Measurements from ENCODE around the gene DCN.

The DCN gene

DNA sequence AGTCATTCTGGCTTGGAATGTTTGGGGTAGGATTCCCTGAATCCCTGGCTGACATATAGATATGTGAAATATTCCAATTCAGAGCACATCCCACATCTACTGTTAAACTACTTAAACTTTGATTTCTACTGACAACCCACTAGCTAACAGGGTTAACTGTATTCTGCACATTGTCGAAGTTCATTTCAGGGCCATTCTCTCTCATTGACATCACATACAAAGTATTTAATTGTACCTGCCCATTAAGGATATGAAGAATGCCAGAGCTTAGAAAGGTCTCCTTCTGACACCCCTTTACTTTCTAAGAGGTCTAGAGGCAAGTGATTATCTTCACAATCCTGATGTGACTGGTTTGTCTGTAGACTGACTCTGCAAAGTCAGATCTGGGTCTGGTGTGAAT, 2.8 kb upstream of the DCN start:
- no peaks in the 10 kb centered on the region for H3K36me3 ChIP-seq (ENCODE audit: insufficient read depth, low read length)
- H3K27me3 ChIP-seq (ENCODE audit: control insufficient read depth in 1 of 2, insufficient read depth in 2 of 2, low read length in 2 of 2) = no peaks in the 10 kb centered on the region
- H3K27ac ChIP-seq (ENCODE audit: low read depth, low read length) = no peak overlapping the region

DNA sequence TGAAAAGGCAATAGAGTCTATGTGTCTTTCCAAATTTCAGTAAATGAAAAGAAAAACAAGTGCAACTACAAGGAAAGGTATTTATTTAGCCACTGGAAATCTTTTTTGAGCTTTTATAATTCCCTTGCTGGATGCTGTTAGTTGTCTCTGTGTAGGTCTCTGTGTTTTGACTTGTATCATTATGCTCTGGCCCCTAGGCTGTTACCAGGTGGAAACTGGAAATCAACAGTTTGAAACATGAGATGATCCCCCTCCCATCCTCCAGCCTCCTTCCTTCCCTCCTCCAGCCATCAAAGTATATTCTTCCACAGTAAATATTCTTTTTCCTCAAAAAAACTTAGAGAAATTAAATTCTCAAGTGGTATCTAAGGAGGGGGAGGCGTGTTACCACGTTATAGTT, 934 bp upstream of the DCN start:
- H3K4me3 ChIP-seq (ENCODE audit: low read depth in 1 of 2, low read length in 2 of 2) = no peak overlapping the region
- no peaks in the 10 kb centered on the region for H3K9me3 ChIP-seq (ENCODE audit: low read length)
- no peak overlapping the region for H3K27ac ChIP-seq (ENCODE audit: low read depth, low read length)
- H3K27me3 ChIP-seq (ENCODE audit: control insufficient read depth in 1 of 2, insufficient read depth in 2 of 2, low read length in 2 of 2) = no peaks in the 10 kb centered on the region
- H3K9ac ChIP-seq (ENCODE audit: low read length) = no peak overlapping the region
- peaks cover 22% of the 10 kb centered on the region for H3K4me1 ChIP-seq (ENCODE audit: insufficient read depth, low read length)
- no peaks in the 10 kb centered on the region for H3K36me3 ChIP-seq (ENCODE audit: insufficient read depth, low read length)

More for the DNA sequence above, 2.8 kb upstream of the DCN start:
- H3K4me1 ChIP-seq (ENCODE audit: insufficient read depth, low read length) = peaks cover 22% of the 10 kb centered on the region
- H3K9ac ChIP-seq (ENCODE audit: low read length) = no peak overlapping the region
- H3K4me3 ChIP-seq (ENCODE audit: low read depth in 1 of 2, low read length in 2 of 2) = no peak overlapping the region
- no peaks in the 10 kb centered on the region for H3K9me3 ChIP-seq (ENCODE audit: low read length)

DNA sequence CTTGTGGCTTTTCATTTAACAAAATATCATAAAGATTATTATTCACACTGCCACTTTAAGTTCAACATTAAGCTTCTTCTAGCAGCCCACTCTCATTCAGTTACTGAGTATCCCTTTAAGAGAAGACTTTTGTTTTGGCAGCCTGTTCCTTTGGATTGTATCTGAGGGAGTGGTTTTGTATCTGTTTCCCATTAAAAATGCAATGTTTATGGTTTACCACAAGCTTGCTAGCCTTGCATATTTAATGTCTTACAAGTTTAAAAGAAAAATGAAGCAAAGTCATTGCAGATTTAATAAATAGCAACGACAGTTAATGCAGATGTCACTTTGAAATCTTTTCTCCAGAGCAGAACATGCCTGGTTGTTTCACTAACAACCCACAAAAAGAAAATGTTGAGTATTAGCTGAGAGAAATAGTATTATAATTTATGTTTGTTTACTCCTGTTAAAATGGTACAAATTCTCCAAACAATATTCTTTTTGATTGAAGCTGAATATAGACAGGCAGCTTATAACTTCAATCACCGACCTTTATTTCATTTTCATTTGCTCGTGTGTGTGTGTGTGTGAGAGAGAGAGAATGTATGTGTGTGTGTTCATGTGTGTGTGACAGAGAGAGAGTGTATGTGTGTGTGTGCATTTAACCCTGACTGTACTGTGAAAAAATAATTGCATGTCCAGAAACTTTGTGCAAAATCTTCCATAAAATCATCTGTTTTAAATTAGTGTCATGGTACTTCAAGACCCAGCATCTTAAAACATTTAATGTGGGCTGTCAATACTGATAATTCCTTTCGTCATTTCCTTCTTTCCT, 1.8 kb downstream of the DCN start:
- peaks cover 10% of the 10 kb centered on the region for H3K4me1 ChIP-seq (ENCODE audit: insufficient read depth, low read length)
- peak overlapping the region; percentile 40 for H3K27ac ChIP-seq (ENCODE audit: low read depth, low read length)
- H3K27me3 ChIP-seq (ENCODE audit: control insufficient read depth in 1 of 2, insufficient read depth in 2 of 2, low read length in 2 of 2) = no peaks in the 10 kb centered on the region
- H3K36me3 ChIP-seq (ENCODE audit: insufficient read depth, low read length) = no peaks in the 10 kb centered on the region
- H3K9me3 ChIP-seq (ENCODE audit: low read length) = no peaks in the 10 kb centered on the region
- H3K9ac ChIP-seq (ENCODE audit: low read length) = peak overlapping the region; percentile 35
- H3K4me3 ChIP-seq (ENCODE audit: low read depth in 1 of 2, low read length in 2 of 2) = peak overlapping the region in 1 of 2 donors; percentile 52

DNA sequence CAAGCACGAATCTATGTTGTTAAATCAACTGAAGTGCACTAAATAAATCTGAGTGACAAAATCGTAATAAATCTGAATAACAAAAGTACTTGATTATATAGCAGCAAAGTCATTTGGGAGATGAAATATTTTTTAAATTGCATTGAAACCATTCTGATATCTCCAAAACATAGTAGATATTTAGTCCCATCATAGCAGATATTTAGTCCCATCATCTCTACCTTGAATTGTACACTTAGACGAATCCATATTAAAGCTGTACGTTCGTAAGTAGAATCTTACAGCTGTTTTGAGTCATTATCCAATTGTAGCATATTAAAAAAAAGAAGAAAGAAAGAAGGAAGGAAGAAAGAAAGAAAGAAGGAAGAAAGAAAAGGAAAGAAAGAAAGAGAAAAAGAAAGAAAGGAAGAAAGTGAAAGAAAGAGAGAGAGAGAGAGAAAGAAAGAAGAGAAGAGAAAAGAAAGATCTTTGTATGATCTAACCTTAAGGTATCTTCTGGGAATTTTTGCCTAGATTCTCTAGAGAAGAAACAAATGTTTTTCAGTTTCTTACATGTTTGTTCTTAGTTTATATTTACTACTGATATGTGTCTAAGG, 2.6 kb downstream of the DCN start:
- Histone ChIP-seq H3K4me1 (ENCODE audit: insufficient read depth, low read length) (peaks cover 3% of the 10 kb centered on the region), H3K4me3 (ENCODE audit: low read depth in 1 of 2, low read length in 2 of 2) (peak overlapping the region in 1 of 2 donors; percentile 52), H3K27ac (ENCODE audit: low read depth, low read length) (peak overlapping the region; percentile 40), H3K9ac (ENCODE audit: low read length) (peak overlapping the region; percentile 35), H3K36me3 (ENCODE audit: insufficient read depth, low read length) (no peaks in the 10 kb centered on the region), H3K9me3 (ENCODE audit: low read length) (no peaks in the 10 kb centered on the region), H3K27me3 (ENCODE audit: control insufficient read depth in 1 of 2, insufficient read depth in 2 of 2, low read length in 2 of 2) (no peaks in the 10 kb centered on the region)

DNA sequence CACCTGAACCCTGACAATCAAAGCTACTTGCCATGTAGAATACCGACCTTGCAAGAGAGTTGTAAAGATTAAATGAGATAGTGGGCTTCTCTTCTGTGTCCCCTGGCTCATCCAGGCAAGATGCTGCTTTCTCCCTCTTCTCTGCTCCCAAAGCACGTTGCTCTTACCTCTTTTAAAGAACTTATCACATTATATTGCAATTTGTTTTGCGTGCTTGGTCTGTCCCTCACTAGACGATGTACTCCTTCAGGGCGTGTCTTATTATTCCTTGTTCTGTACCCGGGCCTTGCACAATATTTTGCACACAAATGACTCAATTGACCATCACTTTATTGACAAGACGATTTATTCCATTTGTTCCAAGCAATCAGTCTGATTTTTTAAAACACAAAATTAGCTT, 3.3 kb downstream of the DCN start:
- Histone ChIP-seq H3K36me3 (ENCODE audit: insufficient read depth, low read length) (no peaks in the 10 kb centered on the region), H3K4me3 (ENCODE audit: low read depth in 1 of 2, low read length in 2 of 2) (peak overlapping the region in 1 of 2 donors; percentile 52), H3K27ac (ENCODE audit: low read depth, low read length) (no peak overlapping the region), H3K9me3 (ENCODE audit: low read length) (no peaks in the 10 kb centered on the region), H3K9ac (ENCODE audit: low read length) (no peak overlapping the region), H3K27me3 (ENCODE audit: control insufficient read depth in 1 of 2, insufficient read depth in 2 of 2, low read length in 2 of 2) (no peaks in the 10 kb centered on the region), H3K4me1 (ENCODE audit: insufficient read depth, low read length) (peaks cover 3% of the 10 kb centered on the region)

DNA sequence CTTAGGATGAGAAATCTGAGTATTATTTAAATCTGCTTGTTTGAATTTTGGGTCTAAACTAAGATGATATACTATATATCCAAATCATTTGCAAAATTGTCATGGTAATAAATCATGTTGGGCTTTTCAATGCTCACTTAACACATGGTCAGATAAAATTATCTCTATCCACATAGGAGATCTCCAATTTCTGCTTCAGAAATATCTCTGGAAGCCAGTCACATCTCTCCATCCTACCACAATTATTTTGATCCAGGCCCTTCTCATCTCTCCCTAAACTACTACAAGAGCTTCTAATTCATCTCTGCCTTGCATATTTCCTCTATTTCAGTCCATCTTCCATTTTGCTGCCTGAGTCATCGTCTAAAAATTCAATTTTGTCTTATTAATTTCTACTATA, 3.8 kb downstream of the DCN start:
- Histone ChIP-seq H3K9me3 (ENCODE audit: low read length) (no peaks in the 10 kb centered on the region), H3K27ac (ENCODE audit: low read depth, low read length) (peak overlapping the region; percentile 55), H3K36me3 (ENCODE audit: insufficient read depth, low read length) (no peaks in the 10 kb centered on the region), H3K9ac (ENCODE audit: low read length) (no peak overlapping the region), H3K27me3 (ENCODE audit: control insufficient read depth in 1 of 2, insufficient read depth in 2 of 2, low read length in 2 of 2) (no peaks in the 10 kb centered on the region), H3K4me3 (ENCODE audit: low read depth in 1 of 2, low read length in 2 of 2) (peak overlapping the region in 1 of 2 donors; percentile 52), H3K4me1 (ENCODE audit: insufficient read depth, low read length) (peaks cover 3% of the 10 kb centered on the region)

DNA sequence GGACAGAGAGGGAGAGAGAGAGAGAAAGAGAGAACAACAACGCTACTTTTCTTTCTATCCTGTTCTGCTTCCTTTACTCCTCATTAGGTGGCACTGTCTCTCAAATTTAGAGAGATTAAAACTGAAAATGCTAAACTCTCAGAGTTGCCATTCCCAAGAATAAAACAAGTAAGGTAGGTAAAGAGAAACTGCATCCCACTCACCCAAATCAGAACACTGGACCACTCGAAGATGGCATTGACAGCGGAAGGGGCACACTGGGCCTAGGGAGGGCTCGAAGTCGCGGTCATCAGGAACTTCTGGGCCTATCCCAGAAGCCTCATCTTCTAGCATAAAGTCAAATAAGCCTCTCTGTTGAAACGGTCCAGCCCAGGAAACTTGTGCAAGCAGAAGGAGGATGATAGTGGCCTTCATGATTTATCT, 4.5 kb downstream of the DCN start:
- H3K27ac ChIP-seq (ENCODE audit: low read depth, low read length) = peak overlapping the region; percentile 55
- H3K9me3 ChIP-seq (ENCODE audit: low read length) = no peaks in the 10 kb centered on the region
- peak overlapping the region; percentile 59 for H3K9ac ChIP-seq (ENCODE audit: low read length)
- H3K4me1 ChIP-seq (ENCODE audit: insufficient read depth, low read length) = no peaks in the 10 kb centered on the region
- H3K27me3 ChIP-seq (ENCODE audit: control insufficient read depth in 1 of 2, insufficient read depth in 2 of 2, low read length in 2 of 2) = no peaks in the 10 kb centered on the region
- peak overlapping the region in 1 of 2 donors; percentile 52 for H3K4me3 ChIP-seq (ENCODE audit: low read depth in 1 of 2, low read length in 2 of 2)
- H3K36me3 ChIP-seq (ENCODE audit: insufficient read depth, low read length) = no peaks in the 10 kb centered on the region

DNA sequence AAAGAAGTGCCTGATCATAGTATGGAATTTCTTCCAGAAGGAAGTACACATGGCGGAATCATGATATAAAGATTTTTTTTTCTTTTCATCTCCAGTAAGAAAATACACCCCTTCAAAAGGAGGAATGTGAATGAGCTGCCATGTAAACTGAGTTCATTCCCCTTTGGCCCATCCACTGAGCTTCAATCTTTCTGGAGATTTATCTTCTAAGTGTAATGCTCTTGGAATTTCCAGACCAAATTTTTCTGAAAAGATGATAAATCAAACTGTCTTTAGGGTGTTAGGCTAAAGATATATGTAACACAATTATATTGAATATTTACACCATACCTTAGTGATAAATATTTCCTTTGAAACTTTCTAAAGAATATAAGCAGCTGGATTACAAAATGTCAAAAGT, 5.2 kb downstream of the DCN start:
- H3K27me3 ChIP-seq (ENCODE audit: control insufficient read depth in 1 of 2, insufficient read depth in 2 of 2, low read length in 2 of 2) = no peaks in the 10 kb centered on the region

DNA sequence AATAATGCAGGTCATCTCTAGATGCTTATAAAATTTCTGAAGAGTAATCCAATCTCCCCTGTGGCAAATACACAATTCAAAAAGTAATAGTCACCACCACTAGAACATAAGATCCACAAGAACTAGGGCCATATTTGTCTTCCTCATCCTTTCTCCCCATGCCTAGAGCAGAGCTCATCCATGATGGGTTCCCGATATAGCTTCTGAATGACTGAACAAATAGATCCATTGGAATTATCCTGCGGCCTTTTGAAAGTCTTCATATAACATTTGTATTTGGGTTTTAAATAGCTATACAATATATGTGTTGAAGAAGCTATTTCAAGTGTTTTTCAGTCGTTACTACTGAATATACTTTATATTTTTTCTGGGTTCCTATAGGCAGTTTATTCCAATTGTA, 5.7 kb downstream of the DCN start:
- H3K9me3 ChIP-seq (ENCODE audit: low read length) = no peaks in the 10 kb centered on the region
- no peaks in the 10 kb centered on the region for H3K4me1 ChIP-seq (ENCODE audit: insufficient read depth, low read length)
- no peaks in the 10 kb centered on the region for H3K36me3 ChIP-seq (ENCODE audit: insufficient read depth, low read length)
- no peak overlapping the region for H3K27ac ChIP-seq (ENCODE audit: low read depth, low read length)
- no peaks in the 10 kb centered on the region for H3K27me3 ChIP-seq (ENCODE audit: control insufficient read depth in 1 of 2, insufficient read depth in 2 of 2, low read length in 2 of 2)
- H3K9ac ChIP-seq (ENCODE audit: low read length) = no peak overlapping the region
- peak overlapping the region in 1 of 2 donors; percentile 25 for H3K4me3 ChIP-seq (ENCODE audit: low read depth in 1 of 2, low read length in 2 of 2)

More for the DNA sequence above, 5.2 kb downstream of the DCN start:
- Histone ChIP-seq H3K4me1 (ENCODE audit: insufficient read depth, low read length) (no peaks in the 10 kb centered on the region), H3K9me3 (ENCODE audit: low read length) (no peaks in the 10 kb centered on the region), H3K36me3 (ENCODE audit: insufficient read depth, low read length) (no peaks in the 10 kb centered on the region), H3K9ac (ENCODE audit: low read length) (no peak overlapping the region), H3K4me3 (ENCODE audit: low read depth in 1 of 2, low read length in 2 of 2) (no peak overlapping the region), H3K27ac (ENCODE audit: low read depth, low read length) (no peak overlapping the region)

DNA sequence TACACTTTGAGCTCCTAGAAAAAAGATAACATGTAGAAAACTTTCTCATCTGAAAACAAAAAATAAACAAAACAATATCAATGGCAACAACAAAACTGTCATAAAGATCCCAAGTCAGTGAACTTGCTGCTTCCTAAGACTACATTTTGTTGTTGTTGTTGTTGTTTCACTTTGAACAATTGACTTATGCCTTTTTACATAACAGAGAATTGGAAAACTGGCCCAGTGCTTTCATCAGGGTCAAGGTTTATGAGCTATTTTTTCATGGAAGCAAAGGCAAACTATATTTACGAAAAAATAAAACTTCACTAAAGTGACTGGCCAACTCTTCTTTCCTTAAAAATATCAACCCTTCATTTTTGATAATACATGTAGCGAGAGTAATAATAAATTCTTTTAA, 6.3 kb downstream of the DCN start:
- Histone ChIP-seq H3K9ac (ENCODE audit: low read length) (no peak overlapping the region), H3K9me3 (ENCODE audit: low read length) (no peaks in the 10 kb centered on the region), H3K36me3 (ENCODE audit: insufficient read depth, low read length) (no peaks in the 10 kb centered on the region), H3K4me1 (ENCODE audit: insufficient read depth, low read length) (peaks cover 4% of the 10 kb centered on the region), H3K4me3 (ENCODE audit: low read depth in 1 of 2, low read length in 2 of 2) (no peak overlapping the region), H3K27me3 (ENCODE audit: control insufficient read depth in 1 of 2, insufficient read depth in 2 of 2, low read length in 2 of 2) (no peaks in the 10 kb centered on the region), H3K27ac (ENCODE audit: low read depth, low read length) (peak overlapping the region; percentile 26)

DNA sequence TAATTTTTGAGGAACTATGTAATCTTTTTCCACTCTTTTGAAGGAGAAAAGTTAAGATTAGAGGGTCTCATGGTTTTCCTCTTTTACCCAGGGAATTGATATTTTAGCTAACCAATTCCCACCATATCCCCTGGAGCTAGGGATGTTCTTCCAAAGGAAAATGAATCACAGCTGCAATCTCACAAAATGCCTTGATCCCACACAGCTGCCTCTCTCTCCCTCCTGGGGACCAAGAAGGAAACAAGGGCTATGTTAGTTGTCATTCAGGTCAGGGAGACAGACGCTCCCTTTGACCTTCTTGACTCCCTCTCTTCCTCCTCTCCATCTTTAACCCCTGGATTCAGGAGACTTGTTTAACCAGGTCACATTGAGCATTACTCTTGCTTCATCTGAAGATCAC, 9.5 kb downstream of the DCN start:
- H3K27me3 ChIP-seq (ENCODE audit: control insufficient read depth in 1 of 2, insufficient read depth in 2 of 2, low read length in 2 of 2) = no peaks in the 10 kb centered on the region
- no peaks in the 10 kb centered on the region for H3K36me3 ChIP-seq (ENCODE audit: insufficient read depth, low read length)
- no peaks in the 10 kb centered on the region for H3K9me3 ChIP-seq (ENCODE audit: low read length)
- H3K4me1 ChIP-seq (ENCODE audit: insufficient read depth, low read length) = peaks cover 6% of the 10 kb centered on the region
- peak overlapping the region; percentile 1 for H3K27ac ChIP-seq (ENCODE audit: low read depth, low read length)
- H3K9ac ChIP-seq (ENCODE audit: low read length) = no peak overlapping the region
- H3K4me3 ChIP-seq (ENCODE audit: low read depth in 1 of 2, low read length in 2 of 2) = no peak overlapping the region

DNA sequence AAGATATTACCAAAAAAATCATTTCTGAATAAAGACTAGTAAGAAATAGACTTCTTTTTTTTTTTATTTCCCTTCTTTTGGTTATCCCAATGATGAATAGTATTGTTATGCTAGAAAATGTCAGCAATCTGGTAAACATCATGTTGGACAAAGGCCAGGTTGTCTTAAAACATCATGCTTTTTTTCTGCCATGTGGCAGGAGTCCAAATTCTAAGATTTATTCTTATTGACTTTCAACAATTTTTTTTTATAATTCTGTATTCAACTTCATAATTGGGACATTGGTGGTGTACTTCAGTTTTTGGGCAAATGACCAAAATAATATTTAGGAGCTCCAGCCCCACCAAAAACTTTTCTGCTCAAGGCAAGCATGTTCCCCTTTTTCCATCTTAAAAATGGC, 10.5 kb downstream of the DCN start:
- Histone ChIP-seq H3K9me3 (ENCODE audit: low read length) (no peaks in the 10 kb centered on the region), H3K27me3 (ENCODE audit: control insufficient read depth in 1 of 2, insufficient read depth in 2 of 2, low read length in 2 of 2) (no peaks in the 10 kb centered on the region), H3K27ac (ENCODE audit: low read depth, low read length) (no peak overlapping the region), H3K4me1 (ENCODE audit: insufficient read depth, low read length) (peaks cover 6% of the 10 kb centered on the region), H3K4me3 (ENCODE audit: low read depth in 1 of 2, low read length in 2 of 2) (no peak overlapping the region), H3K9ac (ENCODE audit: low read length) (no peak overlapping the region), H3K36me3 (ENCODE audit: insufficient read depth, low read length) (no peaks in the 10 kb centered on the region)

Data from muscle layer of colon (tissue), 2 donors.